ENCODE results near the gene PCBP2.

DNA sequence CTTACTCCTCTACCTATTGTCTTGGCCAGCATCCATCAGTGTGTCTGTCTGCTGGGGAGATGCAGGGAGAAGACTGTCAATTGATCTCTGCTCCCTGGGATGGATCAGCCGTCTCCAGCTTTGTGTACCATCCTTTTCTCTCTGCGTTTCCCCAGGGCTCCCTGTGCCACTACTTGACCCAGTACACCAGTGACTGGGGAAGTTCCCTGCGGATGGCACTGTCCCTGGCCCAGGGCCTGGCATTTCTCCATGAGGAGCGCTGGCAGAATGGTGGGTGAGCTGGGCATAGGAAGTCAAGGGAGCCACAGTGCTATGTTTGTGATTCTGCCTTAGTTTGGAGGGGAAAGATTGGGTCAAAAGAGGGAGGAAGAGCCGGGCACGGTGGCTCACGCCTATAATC, 23.2 kb upstream of the PCBP2 start:
- TF ChIP-seq EP300 (IDR thresholded peaks at IDR 0.05) = no peak
- no peak for TF ChIP-seq CTCF (IDR thresholded peaks at IDR 0.05)
